ENCODE data around the gene CACNA1A.
"Not testable (repeated sequence)": the region's sequence is repeated elsewhere in the genome, so short reads cannot be mapped to it uniquely, and the experiment has no call there.

CACNA1A gene

GRCh38 chr19:13209484-13210338 is 296.6 kb downstream of the CACNA1A start:
- H3K4me1 Mint-ChIP-seq, result peaks cover 38% of the 10 kb centered on the region
- H3K9me3 Mint-ChIP-seq, result no peaks in the 10 kb centered on the region
- H3K4me3 Mint-ChIP-seq, result peak overlapping the region; percentile 95
- H3K27ac Mint-ChIP-seq, result peak overlapping the region; percentile 93
- ATAC-seq (ENCODE audit: low read depth) (no peak), DNase-seq (ENCODE audit: low spot score in 2 of 2) (no peak)
- no peaks in the 10 kb centered on the region for H3K36me3 Mint-ChIP-seq
- H3K27me3 Mint-ChIP-seq, result no peaks in the 10 kb centered on the region

GRCh38 chr19:13208672-13209483 is 297.4 kb downstream of the CACNA1A start:
- H3K36me3 Mint-ChIP-seq, result no peaks in the 10 kb centered on the region
- H3K4me3 Mint-ChIP-seq, result peak overlapping the region; percentile 95
- peak overlapping the region; percentile 93 for H3K27ac Mint-ChIP-seq
- ATAC-seq (ENCODE audit: low read depth) (peak; percentile 38), DNase-seq (ENCODE audit: low spot score in 2 of 2) (peak in 1 of 2 donors; percentile 33)
- H3K27me3 Mint-ChIP-seq, result no peaks in the 10 kb centered on the region
- H3K9me3 Mint-ChIP-seq, result no peaks in the 10 kb centered on the region
- H3K4me1 Mint-ChIP-seq, result peaks cover 40% of the 10 kb centered on the region

GRCh38 chr19:13207846-13208671 is 298.2 kb downstream of the CACNA1A start:
- Mint-ChIP-seq H3K27ac (peak overlapping the region; percentile 93), H3K27me3 (no peaks in the 10 kb centered on the region), H3K4me3 (peak overlapping the region; percentile 85), H3K36me3 (no peaks in the 10 kb centered on the region), H3K9me3 (no peaks in the 10 kb centered on the region), H3K4me1 (peaks cover 36% of the 10 kb centered on the region)
- ATAC-seq (ENCODE audit: low read depth), result peak; percentile 85
- peak; percentile 43 to 70 for DNase-seq (ENCODE audit: low spot score in 2 of 2)

- Mint-ChIP-seq H3K27me3 (no peaks in the 10 kb centered on the region), H3K4me1 (peaks cover 32% of the 10 kb centered on the region), H3K27ac (peak overlapping the region; percentile 93), H3K9me3 (no peaks in the 10 kb centered on the region), H3K36me3 (no peaks in the 10 kb centered on the region), H3K4me3 (no peak overlapping the region)
- DNase-seq (ENCODE audit: low spot score in 2 of 2) (no peak), ATAC-seq (ENCODE audit: low read depth) (no peak)
Measured at GRCh38 chr19:13207237-13207845, 298.9 kb downstream of the CACNA1A start.

GRCh38 chr19:13206587-13206986 is 299.7 kb downstream of the CACNA1A start:
- Mint-ChIP-seq H3K4me1 (peaks cover 29% of the 10 kb centered on the region), H3K9me3 (no peaks in the 10 kb centered on the region), H3K36me3 (no peaks in the 10 kb centered on the region), H3K27ac (peak overlapping the region; percentile 32), H3K4me3 (no peak overlapping the region), H3K27me3 (no peaks in the 10 kb centered on the region)
- no peak for ATAC-seq (ENCODE audit: low read depth)
- DNase-seq (ENCODE audit: low spot score in 2 of 2), result no peak

GRCh38 chr19:13202112-13202511 is 304.2 kb downstream of the CACNA1A start:
- not testable (repeated sequence) for H3K27ac Mint-ChIP-seq; ATAC-seq (ENCODE audit: low read depth); H3K9me3 Mint-ChIP-seq; H3K36me3 Mint-ChIP-seq; H3K4me3 Mint-ChIP-seq; H3K4me1 Mint-ChIP-seq; H3K27me3 Mint-ChIP-seq; DNase-seq (ENCODE audit: low spot score in 2 of 2)

- no peaks in the 10 kb centered on the region for H3K36me3 Mint-ChIP-seq
- H3K4me1 Mint-ChIP-seq, result peaks cover 14% of the 10 kb centered on the region
- H3K4me3 Mint-ChIP-seq, result no peak overlapping the region
- ATAC-seq (ENCODE audit: low read depth) (no peak), DNase-seq (ENCODE audit: low spot score in 2 of 2) (no peak)
- no peaks in the 10 kb centered on the region for H3K27me3 Mint-ChIP-seq
- no peak overlapping the region for H3K27ac Mint-ChIP-seq
- no peaks in the 10 kb centered on the region for H3K9me3 Mint-ChIP-seq
Measured at GRCh38 chr19:13198634-13199033, 307.6 kb downstream of the CACNA1A start.

- H3K4me3 Mint-ChIP-seq, result peak overlapping the region; percentile 37
- no peaks in the 10 kb centered on the region for H3K9me3 Mint-ChIP-seq
- DNase-seq (ENCODE audit: low spot score in 2 of 2) (peak; percentile 66 to 71), ATAC-seq (ENCODE audit: low read depth) (peak; percentile 85)
- peaks cover 16% of the 10 kb centered on the region for H3K4me1 Mint-ChIP-seq
- peak overlapping the region; percentile 65 for H3K27ac Mint-ChIP-seq
- no peaks in the 10 kb centered on the region for H3K36me3 Mint-ChIP-seq
- H3K27me3 Mint-ChIP-seq, result no peaks in the 10 kb centered on the region
Measured at GRCh38 chr19:13195678-13196077, 310.6 kb downstream of the CACNA1A start.

- Mint-ChIP-seq H3K27ac (no peak overlapping the region), H3K36me3 (no peaks in the 10 kb centered on the region), H3K4me1 (peaks cover 20% of the 10 kb centered on the region), H3K27me3 (no peaks in the 10 kb centered on the region), H3K9me3 (no peaks in the 10 kb centered on the region), H3K4me3 (no peak overlapping the region)
- ATAC-seq (ENCODE audit: low read depth), result no peak
- no peak for DNase-seq (ENCODE audit: low spot score in 2 of 2)
Measured at GRCh38 chr19:13190781-13191540, 315.3 kb downstream of the CACNA1A start.

- no peaks in the 10 kb centered on the region for H3K9me3 Mint-ChIP-seq
- no peaks in the 10 kb centered on the region for H3K27me3 Mint-ChIP-seq
- DNase-seq (ENCODE audit: low spot score in 2 of 2) (no peak), ATAC-seq (ENCODE audit: low read depth) (no peak)
- no peaks in the 10 kb centered on the region for H3K36me3 Mint-ChIP-seq
- H3K4me3 Mint-ChIP-seq, result no peak overlapping the region
- H3K27ac Mint-ChIP-seq, result no peak overlapping the region
- H3K4me1 Mint-ChIP-seq, result peaks cover 12% of the 10 kb centered on the region
Measured at GRCh38 chr19:13189600-13189999, 316.7 kb downstream of the CACNA1A start.

GRCh38 chr19:13187419-13187818 is 318.9 kb downstream of the CACNA1A start:
- Mint-ChIP-seq H3K4me1 (peaks cover 4% of the 10 kb centered on the region), H3K27ac (peak overlapping the region; percentile 71), H3K36me3 (no peaks in the 10 kb centered on the region), H3K27me3 (no peaks in the 10 kb centered on the region), H3K9me3 (no peaks in the 10 kb centered on the region), H3K4me3 (no peak overlapping the region)
- ATAC-seq (ENCODE audit: low read depth) (no peak), DNase-seq (ENCODE audit: low spot score in 2 of 2) (no peak)

- H3K27ac Mint-ChIP-seq, result peak overlapping the region; percentile 31
- H3K36me3 Mint-ChIP-seq; H3K9me3 Mint-ChIP-seq; H3K4me1 Mint-ChIP-seq; H3K4me3 Mint-ChIP-seq; DNase-seq (ENCODE audit: low spot score in 2 of 2); H3K27me3 Mint-ChIP-seq; ATAC-seq (ENCODE audit: low read depth): not testable (repeated sequence)
Measured at GRCh38 chr19:13186688-13187087, 319.6 kb downstream of the CACNA1A start.

Data from memory B cell (primary cell).